SU-DHL-6 (cell line): ENCODE results near the gene TBR1.

Source experiments
- CTCF ChIP-seq: fragments of 200-600 bp; sonication (generic); IDR thresholded peaks from one replicate; pipeline ENCODE4 v1.5.1; 2017; ENCODE audit warnings: antibody characterized with exemption, mild to moderate bottlenecking, low read length, moderate library complexity; ENCODE audit not compliant: insufficient read depth, poor library complexity, severe bottlenecking
- EZH2phosphoT487 ChIP-seq: fragments of 200-600 bp; sonication (generic), shearing (Covaris generic); conservative IDR thresholded peaks from 2 replicates; pipeline ENCODE4 v1.6.1; 2018; ENCODE audit warnings: mild to moderate bottlenecking, antibody characterized with exemption, low read length, moderate library complexity, mixed read lengths

- TF ChIP-seq CTCF (no peak), EZH2phosphoT487 (no peak)
These were observed 34.6 kb upstream of the TBR1 start for GRCh38 chr2:161381546-161381945.
